HepG2 (cell line): ENCODE data around the gene TAB2. TPM values are rescaled to one million over a fixed set of nuclear protein-coding genes. Genes with fewer than 3 reads are reported as not detected.

ENCODE experiments used
- AHR ChIP-seq: IDR thresholded peaks from 2 replicates; pipeline ENCODE4 v1.6.1; 2018; ENCODE audit warnings: missing genetic modification reagents, missing compliant biosample characterization
- MIXL1 ChIP-seq: IDR thresholded peaks from 2 replicates; pipeline ENCODE4 v1.6.1; 2016
- ZBED4 ChIP-seq: sonication (generic); formaldehyde crosslinking; IDR thresholded peaks from 2 replicates; pipeline ENCODE4 v1.4.0; 2020; ENCODE audit warnings: missing genetic modification reagents, borderline replicate concordance
- ZNF503 ChIP-seq: sonication (generic); formaldehyde crosslinking; IDR thresholded peaks from 2 replicates; pipeline ENCODE4 v1.4.0; 2020; ENCODE audit warnings: missing genetic modification reagents
- ZNF781 ChIP-seq: sonication (generic); formaldehyde crosslinking; IDR thresholded peaks from 2 replicates; pipeline ENCODE4 v1.5.1; 2020; ENCODE audit warnings: borderline replicate concordance, mild to moderate bottlenecking, missing genetic modification reagents; ENCODE audit errors: not compliant biosample characterization
- polyA plus RNA-seq, 8 experiments: library from polyadenylated mRNA; depleted of rRNA in 3 of 8; stranded (reverse) in 7 of 8; unstranded in 1 of 8; fragments of >200 nt; fragmentation: Illumina TruSeq in 4 of 8; extraction: Trizol in 4 of 8; gene quantifications; 2 replicates each; pipeline versions ENCODE4 v1.2.1 to v1.2.3, GENCODE V29; 2011 to 2016; ENCODE audit warnings: low read depth in 4 of 8, missing spikeins in 1 of 8, mixed read lengths in 1 of 8; ENCODE audit not compliant: insufficient read depth in 1 of 8
- total RNA-seq, 5 experiments: library from RNA; depleted of rRNA; stranded (reverse); fragments of >200 nt; fragmentation: Illumina TruSeq; extraction: Trizol; gene quantifications; 2 replicates each; pipeline ENCODE4 v1.2.3, GENCODE V29; 2016; ENCODE audit warnings: low read depth in 1 of 5
- TF ChIP-seq, protein P1 (sequence below): sonication (generic); formaldehyde crosslinking; IDR thresholded peaks from 2 replicates; pipeline ENCODE4; 2020; ENCODE audit warnings: missing genetic modification reagents, mild to moderate bottlenecking, borderline replicate concordance

TAB2 gene
- total and polyA plus RNA-seq, 2 of the 13 experiments (the other 11 are each of a cell fraction or from before 2014, with no cell fraction given): 23.7 to 50.2 TPM

DNA sequence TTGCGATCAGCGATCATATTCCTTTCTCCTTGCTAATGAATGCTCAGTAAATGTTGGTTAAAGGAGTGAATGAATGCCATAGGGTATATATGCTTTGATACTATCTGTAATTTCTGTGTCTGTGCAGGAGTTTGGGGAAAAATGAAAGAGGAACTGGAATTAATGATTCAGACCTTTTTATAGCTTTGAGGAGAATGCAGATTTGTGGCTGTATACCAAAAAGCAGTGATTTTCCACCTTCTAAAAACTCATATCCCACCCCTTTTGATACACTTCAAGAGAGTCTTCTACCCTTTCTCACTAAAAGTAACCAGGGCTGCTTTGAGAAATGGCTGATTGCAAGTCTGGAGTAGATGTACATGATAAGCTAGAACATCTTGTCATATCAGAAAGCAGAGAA, 56.0 kb downstream of the TAB2 start (continued):
- no peak for TF ChIP-seq ZNF781 (CRISPR knock-in tag)
- no peak for TF ChIP-seq ZNF503
- no peak for TF ChIP-seq MIXL1 (CRISPR knock-in tag)
- no peak for TF ChIP-seq ZBED4 (CRISPR knock-in tag)
- no peak for TF ChIP-seq AHR (CRISPR knock-in tag)
- TF ChIP-seq, protein P1, sequence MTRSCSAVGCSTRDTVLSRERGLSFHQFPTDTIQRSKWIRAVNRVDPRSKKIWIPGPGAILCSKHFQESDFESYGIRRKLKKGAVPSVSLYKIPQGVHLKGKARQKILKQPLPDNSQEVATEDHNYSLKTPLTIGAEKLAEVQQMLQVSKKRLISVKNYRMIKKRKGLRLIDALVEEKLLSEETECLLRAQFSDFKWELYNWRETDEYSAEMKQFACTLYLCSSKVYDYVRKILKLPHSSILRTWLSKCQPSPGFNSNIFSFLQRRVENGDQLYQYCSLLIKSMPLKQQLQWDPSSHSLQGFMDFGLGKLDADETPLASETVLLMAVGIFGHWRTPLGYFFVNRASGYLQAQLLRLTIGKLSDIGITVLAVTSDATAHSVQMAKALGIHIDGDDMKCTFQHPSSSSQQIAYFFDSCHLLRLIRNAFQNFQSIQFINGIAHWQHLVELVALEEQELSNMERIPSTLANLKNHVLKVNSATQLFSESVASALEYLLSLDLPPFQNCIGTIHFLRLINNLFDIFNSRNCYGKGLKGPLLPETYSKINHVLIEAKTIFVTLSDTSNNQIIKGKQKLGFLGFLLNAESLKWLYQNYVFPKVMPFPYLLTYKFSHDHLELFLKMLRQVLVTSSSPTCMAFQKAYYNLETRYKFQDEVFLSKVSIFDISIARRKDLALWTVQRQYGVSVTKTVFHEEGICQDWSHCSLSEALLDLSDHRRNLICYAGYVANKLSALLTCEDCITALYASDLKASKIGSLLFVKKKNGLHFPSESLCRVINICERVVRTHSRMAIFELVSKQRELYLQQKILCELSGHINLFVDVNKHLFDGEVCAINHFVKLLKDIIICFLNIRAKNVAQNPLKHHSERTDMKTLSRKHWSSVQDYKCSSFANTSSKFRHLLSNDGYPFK (CRISPR knock-in tag): no peak
